T-helper 22 cell (primary cell): ENCODE measurements around the gene C5orf15.
"Not testable (repeated sequence)": the region's sequence is repeated elsewhere in the genome, so short reads cannot be mapped to it uniquely, and the experiment has no call there.

Source experiments
- DNase-seq: peaks from one replicate; pipeline ENCODE4 v3.0.0-alpha.2; 2020; ENCODE audit warnings: low read depth

Gene C5orf15

DNA sequence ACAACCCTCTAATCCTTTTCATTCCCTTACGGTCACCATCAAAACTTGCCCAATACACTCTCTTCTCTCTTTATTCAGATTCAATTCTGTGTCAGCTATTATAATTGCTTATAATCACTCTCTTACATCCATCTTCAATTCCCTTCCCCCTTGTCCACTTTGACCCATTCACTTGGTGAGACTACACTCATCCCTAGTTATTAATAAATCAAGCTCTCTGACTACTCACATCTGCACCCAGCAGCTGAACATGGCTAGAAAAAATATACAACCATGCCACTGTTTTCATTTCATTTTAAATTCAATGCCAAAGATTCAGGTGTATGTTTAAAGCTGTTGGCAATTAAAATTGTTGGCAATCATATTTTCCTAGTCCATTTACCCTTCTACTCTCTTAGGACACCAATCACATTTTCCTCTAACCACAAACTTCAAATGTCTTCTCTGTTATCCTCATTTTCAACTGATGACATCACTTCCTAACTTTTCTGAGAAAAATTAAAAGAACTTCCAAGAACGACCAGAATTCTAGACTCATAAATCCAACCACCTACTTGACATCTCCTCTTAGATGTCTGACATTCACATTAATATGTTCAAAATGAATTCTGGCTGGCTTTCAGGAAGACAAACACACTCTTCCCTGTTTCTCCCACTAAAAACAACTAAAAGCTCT lies 5.5 kb downstream of the C5orf15 start:
- DNase-seq = no peak

- DNase-seq = no peak
These were observed 6.3 kb downstream of the C5orf15 start for GRCh38 chr5:133962131-133962530.

- no peak for DNase-seq
These were observed 8.8 kb downstream of the C5orf15 start for GRCh38 chr5:133959643-133960042.

DNA sequence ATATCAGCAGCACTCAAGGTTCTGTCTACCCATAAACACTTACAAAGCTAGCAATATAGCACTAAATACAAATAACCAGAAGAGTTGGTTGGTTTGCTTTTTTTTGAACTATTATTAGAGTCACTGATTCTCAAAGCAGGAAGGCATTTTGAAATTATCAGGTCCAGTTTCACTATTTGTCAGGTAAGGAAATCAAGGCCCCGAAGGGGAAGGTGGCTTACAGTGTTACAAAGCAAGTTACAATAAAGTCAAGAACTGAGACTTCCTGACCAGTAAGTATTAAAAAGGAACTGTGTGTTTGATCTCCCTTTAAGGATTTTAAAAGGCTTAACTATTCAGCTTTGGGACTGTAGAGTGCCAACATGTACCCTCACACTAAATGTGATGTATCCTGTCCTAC lies 10.8 kb downstream of the C5orf15 start:
- no peak for DNase-seq

DNA sequence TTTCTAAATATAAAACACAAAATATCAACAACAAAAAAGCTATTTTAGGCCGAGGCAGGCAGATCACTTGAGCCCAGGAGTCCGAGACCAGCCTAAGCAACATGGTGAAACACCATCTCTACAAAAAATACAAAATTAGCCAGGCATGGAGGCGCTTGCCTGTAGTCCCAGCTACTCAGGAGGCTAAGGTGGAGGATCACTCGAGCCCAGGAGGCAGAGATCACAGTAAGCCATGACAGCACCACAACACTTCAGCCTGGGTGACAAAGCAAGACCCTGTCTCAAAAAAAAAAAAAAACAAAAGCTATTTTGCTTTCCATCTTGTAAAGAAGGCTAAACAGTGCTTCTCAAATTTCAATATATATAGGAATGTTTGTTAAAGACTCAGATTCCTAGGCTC lies 11.3 kb downstream of the C5orf15 start:
- no peak for DNase-seq

DNA sequence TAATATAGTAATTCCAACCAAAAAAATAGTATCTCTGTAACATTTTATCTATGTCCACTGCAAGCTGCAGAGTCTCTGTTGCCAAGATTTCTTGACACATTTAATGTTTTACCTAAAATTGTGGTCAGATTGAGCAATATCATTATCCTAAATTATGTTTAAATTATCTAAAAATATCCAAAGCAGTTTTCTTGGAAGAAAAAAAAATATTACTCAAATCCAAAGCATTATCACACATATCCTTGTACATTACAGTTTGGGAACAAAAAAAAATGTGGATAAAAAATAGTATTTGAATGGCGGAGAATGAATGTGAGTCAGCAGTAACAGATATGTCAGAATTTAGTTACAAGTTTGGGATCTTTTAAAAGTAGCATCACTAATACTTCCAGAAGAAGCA lies 12.2 kb downstream of the C5orf15 start:
- not testable (repeated sequence) for DNase-seq

GRCh38 chr5:133953568-133954145 lies 14.8 kb downstream of the C5orf15 start:
- no peak for DNase-seq

- no peak for DNase-seq
These were observed 15.5 kb downstream of the C5orf15 start for GRCh38 chr5:133952729-133953567.

- DNase-seq = no peak
These were observed 17.4 kb downstream of the C5orf15 start for GRCh38 chr5:133950821-133951612.

- no peak for DNase-seq
These were observed 19.7 kb downstream of the C5orf15 start for GRCh38 chr5:133948721-133949120.

DNA sequence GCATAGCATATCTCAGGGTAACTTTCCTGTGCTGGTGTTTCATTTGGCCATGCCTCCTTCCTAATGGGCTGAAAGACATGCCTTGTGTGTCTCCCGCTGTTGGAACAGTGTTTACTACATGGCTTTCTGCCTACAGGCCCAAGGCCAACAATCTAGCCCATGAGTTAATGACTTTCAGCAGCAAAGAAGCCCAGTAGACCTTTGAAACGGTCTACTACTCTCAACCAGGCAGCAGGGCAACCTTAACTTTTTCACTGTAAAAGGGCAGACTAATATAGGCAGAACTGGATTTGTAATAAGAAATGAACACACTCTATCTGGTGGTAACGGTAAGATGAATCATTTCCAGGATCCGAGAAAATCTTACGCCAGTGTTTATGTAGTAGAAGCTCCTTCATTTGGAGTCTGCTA lies 21.0 kb downstream of the C5orf15 start:
- no peak for DNase-seq

- DNase-seq = no peak
These were observed 22.9 kb downstream of the C5orf15 start for GRCh38 chr5:133945568-133945967.

DNA sequence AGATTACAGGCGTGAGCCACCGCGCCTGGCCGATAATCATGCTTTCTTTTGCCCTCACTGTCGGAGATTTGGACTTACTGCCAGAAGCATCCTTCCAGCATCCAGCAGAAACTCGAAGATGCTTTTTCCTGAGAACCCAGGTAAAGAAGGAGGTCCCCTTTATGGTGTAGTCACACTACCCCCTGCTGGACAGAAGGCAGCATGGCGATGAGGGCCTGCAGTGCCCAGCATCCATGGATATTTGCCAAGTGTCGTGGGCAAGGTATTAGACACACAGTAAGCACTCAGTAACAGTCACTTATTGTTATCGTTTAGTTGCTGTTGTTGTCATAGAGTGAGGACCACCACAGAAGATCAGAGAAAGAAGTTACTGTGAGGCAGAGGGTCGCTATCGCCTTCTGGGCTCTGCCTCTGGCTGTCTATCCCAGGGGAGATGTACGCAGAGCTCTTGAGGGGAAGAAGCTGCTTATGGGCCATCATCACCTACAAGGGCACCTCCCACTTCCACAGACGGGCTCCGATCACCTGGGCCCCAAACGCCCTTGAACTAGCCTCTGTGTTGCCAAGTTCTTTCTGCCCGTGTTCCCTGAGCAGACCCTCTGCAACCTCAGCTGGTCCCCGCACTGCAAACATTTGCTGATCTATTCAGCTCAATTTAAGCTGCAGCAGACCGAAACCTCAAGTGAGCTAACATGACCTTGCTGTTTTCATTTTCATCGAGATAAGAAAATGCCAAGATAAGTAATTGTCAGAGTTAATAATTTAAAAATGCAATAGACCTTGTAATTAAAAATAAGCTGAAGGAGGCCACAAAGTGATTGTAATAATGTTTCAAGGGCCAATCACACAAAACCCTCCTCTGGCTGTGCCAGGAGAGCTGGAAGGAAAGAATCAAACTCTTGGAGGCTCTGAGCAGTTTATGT lies 23.9 kb downstream of the C5orf15 start:
- DNase-seq = no peak

DNA sequence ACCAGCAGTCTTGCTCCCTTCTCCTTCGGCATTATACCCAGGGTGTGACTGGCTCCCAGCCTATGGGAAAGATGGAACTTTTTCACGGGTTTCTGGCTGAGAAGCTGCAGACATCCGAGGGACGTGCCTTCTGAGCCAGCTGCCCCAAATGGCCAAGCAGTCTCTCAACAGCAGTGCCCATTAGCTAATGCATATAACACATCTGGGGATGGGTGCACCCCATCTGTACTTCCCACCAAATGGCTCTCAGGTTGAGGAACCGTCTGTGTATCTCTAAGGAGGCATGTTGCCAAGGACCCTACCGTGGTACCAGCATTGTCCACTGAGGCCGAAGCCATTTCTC lies 25.0 kb downstream of the C5orf15 start:
- no peak for DNase-seq

DNA sequence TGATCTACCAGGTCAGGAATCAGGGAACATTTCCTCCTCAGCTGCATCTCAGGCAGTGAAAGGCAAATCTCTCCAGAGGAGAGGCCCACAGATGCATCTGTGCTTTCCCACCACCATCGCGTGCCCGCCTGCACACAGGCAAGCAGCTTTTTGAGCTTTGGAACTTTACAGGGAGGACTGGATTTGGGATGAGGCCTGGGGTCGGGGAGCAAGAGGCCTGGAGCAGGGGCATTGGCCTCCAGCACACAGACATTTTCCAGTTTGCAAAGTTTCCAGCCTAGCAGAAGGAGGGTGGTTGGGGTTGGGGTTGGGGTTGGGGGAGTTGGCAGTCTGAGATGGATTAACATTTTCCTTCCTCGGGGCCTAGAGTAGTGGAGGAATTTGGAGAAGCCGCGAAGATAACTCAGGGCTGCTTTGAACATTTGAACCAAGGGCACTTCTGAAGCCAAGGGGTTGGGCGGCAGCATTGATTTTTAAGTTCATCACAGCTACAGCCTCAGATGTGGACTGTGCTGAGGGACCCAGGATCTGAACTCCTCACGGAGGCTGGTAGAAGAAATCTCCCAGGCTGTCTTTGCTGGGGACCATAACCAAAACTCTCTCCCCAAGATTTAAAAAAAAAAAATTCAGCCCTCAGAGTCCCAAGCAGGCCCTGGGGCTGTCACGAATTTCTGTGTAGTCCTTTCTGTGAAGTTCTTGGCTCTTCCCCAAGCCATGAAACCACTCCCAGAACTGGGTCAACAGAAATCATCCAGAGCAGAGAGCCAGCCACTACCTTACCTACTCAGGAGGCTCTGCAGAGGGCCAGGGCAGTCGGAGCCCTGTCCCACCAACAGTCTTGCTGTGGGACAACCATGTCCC lies 25.6 kb downstream of the C5orf15 start:
- no peak for DNase-seq

GRCh38 chr5:133941456-133942196 lies 26.8 kb downstream of the C5orf15 start:
- no peak for DNase-seq

DNA sequence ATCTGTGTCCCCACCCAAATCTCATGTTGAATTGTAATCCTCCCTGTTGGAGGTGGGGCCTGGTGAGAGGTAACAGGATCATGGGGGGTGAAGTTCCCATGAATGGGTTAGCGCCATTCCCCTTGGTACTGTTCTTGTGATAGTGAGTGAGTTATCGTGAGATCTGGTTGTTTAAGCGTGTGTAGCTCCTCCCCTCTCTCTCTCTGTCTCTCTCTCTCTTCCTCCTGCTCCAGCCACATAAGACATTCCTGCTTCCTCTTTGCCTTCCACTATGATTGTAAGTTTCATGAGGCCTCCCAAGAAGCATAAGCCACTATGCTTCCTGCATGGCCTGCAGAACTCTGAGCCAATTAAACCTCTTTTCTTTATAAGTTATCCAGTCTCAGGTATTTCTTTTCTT lies 28.8 kb downstream of the C5orf15 start:
- no peak for DNase-seq

DNA sequence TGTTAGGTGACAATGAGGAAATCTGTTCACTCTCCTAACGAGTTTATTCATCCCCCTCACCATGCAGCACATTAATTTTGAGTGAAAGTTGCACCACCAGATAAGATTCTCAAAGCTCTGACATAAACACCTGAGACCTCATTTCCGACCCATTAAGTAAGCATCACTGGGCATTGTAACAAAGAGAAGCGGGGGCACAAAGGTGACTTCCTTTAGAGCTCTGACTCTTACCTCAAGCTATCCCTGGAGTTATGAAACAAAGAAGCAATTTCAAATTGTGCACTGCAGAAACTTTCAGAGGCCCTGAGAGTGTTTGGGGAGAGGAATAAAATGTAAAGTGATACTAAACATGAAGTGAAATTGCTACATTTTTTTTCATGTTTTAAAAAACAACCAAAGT lies 29.5 kb downstream of the C5orf15 start:
- no peak for DNase-seq

GRCh38 chr5:133938039-133938821 lies 30.2 kb downstream of the C5orf15 start:
- no peak for DNase-seq
